GOT3 (cell line): ENCODE measurements around the gene INPP5D.
"Not testable (repeated sequence)": the region's sequence is repeated elsewhere in the genome, so short reads cannot be mapped to it uniquely, and the experiment has no call there.

Experiments used
- DNase-seq: peaks from one replicate; lab custom pipeline; 2025; ENCODE audit warnings: mixed read lengths; lab: John Stamatoyannopoulos, UW

Gene INPP5D

GRCh38 chr2:233053928-233054784 is 6.0 kb upstream of the INPP5D start:
- DNase-seq, result no peak

DNA sequence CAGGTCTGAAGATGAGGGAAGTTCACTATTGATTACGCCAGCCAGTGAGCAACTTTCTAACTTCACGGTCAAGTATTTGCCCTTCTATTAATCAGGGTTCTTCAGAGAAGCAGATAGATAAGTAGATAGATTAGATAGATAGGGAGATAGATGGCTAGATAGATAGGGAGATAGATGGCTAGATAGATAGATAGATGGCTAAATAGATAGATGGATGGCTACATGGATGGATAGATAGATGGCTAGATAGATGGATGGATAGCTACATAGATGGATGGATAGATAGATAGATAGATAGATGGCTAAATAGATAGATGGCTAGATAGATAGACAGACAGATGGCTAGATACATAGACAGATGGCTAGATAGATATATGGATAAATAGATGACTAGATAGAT is 4.8 kb upstream of the INPP5D start:
- DNase-seq, result no peak

DNA sequence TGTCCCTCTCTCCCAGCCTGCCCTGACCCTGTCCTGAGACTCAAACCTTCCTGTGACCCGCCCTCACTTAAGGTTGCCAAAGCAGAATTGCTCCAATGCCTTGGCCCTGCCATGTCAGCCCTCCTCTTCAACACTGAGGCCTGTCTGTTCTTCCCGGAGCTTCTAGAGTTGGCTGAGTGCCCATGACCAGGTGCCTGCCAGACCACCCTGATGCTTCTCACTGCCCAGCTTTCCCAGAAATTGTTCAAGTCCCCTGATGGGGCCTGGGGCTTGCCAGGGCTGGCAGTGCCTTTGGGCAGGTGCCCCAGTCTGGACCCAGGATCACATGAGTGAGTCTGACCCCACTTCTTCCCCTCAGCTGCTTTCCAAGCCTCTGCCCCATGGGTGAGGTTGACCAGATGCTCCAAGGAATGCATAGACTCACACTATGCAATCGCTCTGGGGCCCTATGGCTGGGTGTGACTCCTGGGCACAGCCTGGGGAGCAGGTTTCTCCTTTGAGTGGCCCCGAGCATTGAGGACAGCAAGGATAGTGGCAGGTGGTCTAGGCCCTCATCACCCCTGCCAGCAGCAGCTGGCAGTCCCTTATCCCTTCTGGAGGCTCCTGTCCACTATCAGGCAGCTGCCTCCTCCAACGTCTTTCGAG is 3.1 kb upstream of the INPP5D start:
- DNase-seq, result no peak

GRCh38 chr2:233058717-233059546 is 1.2 kb upstream of the INPP5D start:
- no peak for DNase-seq

DNA sequence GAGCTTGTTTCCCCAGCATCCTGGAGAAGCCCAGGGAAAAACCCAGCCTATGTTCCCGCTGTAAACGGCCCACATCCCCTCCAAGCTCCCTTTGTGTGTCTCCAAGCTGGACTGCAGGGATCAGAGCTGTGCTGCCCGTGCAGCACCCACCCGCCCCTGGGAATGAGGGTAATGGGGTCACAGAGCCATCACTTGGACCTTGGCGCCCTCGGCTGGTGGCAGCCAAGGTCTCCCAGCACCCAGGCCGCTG is 670 bp upstream of the INPP5D start:
- no peak for DNase-seq

GRCh38 chr2:233060501-233060979 is 398 bp downstream of the INPP5D start:
- no peak for DNase-seq

DNA sequence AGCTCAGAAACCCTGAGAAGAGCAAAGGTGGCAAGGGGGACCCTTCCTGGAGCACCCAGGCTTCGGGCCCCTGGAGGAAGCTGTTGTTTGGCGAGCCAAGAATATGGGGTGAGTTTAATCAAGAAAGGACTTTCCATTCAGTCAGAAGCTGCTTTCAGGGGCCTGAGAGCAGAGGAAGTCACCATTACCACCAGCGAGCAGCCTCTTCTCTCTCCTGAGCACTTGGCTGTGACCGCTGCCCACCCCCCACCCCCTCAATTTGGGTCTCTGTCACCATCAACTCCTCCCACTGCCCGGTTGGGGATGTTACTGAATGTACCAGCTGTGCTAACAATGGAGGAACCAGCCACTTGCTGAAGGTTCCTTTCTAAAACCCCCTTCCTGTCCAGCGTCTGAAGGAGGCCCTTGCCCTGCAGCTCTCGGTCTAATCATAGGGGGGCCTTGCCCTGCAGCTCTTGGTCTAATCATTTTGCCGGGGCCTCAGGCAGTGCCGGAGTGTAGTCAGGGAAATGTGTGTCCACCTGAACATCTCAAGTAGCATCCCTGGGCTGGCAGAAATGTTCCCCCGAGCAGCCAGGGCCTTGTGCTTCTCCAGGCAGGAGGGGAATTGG is 943 bp downstream of the INPP5D start:
- no peak for DNase-seq

DNA sequence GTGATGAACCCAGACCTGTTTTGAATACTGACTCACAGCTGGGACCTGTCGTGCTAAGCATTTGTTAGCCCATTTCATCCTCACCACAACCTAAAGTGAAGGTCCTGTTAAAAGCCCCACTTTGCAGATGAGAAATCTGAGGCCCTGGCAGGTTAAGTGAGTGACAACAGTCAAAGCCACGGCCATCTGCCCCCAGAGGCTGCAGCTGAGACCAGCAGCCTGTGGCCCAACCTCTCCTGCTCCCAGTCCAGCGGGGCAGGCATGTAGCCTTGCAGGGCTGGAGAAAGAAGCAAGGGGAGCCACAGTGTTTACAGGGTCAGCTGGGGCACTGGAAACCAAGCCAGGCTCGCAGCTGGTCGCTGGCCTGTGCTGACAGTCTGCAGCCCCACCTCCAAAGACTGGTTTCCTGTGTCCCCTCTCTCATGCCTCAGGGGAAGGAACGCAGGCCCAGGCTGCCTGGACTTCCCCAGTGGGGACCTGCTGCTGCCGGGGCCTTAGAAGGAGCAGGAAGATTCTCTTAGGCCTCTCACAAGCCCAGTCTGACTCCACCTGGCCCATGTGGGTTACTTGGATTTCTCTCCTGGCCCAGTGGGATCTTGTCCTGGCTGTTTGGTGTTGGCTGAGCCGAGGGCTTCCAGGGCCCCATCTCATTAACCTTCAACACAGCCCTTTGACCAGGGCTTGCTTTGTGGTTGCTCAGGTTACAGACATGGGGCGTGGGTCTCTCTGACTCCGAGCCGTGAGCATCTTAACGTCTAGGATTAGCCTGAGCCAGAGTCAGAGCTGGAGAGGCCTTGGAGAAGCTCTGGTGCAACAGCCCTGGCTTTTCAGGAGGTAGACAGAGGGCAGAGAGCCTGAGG is 1.7 kb downstream of the INPP5D start:
- DNase-seq, result no peak

DNA sequence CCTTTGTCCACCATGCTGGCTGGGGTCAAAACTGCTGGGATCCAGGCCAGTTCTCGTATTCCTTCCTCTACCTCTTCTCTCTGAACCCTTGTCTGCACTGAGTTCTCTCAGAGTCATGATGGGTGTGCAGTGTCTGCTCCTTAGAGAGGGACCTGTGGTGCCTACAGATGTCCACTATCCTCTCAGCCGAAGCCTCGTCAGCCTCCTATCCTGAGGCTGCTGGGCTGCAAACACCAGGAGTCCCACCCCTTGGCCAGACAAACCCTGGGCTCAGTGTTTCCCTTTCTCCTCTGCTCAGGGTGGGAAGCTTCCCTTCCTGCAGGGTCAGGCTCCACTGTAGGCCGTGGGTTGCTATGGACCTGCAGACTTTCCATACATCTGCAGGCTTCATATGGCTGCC is 2.3 kb downstream of the INPP5D start:
- no peak for DNase-seq

DNA sequence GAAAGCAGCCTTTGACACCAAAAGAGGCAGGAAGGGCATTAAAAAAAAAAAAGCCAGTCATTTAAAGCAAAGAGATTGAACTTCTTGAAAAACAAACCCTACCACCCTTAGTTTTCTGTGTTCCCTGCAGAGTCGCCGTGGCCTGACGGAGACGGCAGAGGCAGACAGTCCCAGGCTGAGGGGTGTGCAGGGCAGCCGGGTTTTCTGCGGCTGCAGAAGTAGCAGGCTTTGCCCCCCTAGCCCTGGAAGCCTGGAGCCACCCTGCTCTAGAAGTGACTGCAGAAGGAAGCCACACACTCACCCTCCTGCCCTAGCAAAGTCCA is 2.8 kb downstream of the INPP5D start:
- no peak for DNase-seq

DNA sequence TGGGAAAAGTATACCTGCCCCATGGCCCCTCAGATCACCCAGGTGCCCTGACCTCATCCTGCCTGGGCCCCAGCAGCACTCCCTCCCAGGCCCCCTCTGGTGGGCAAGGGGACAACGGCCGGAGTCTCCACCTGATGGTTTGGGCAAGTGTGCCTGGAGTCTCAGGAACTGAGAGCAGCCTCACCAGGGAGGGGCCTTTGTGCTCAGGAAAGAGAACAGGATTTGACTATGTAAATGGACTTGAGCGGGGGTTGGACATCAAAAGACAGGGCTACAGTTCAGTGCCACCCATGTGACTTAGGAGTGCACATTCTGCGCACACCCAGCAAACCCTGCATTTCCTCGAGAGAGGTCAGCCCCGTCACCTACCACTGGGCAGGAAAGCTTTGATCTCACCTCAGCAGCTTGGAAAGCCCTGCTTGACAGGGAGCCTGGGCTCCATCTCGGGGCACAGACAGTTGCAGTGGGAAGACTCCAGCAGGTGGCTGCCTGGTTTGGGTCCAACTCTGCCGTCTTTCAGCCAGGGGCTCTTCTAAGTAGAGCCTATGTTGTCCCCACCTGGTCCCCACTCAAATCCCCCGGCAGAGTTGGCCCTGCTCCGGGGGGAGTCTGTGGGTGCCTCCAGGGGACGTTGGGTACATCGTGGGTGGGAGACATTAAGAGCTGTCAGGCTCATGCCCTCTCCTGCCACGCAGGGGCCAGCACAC is 3.3 kb downstream of the INPP5D start:
- DNase-seq, result no peak

DNA sequence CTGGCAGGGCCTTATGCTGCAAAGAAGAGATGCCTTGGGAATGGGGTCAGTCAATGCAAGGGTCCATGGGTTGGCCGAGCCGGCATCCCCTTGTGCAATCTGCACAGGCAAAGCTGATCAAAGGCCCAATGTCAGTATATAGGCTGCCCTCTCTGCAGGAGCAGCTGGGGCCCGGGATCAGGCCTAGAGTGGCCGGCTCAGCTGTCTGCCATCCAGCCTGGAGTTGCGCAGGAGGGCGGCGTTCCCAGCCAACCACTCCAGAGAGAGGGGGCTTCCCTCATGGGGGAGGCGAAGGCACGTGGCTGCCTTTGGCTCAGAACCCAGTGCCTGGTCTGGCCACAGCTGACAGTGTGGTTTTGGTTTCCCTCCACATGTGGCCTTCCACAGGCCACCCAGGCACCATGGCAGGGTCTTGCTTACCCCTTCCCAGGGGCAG is 3.9 kb downstream of the INPP5D start:
- DNase-seq, result no peak

GRCh38 chr2:233064530-233065199 is 4.5 kb downstream of the INPP5D start:
- DNase-seq, result no peak

DNA sequence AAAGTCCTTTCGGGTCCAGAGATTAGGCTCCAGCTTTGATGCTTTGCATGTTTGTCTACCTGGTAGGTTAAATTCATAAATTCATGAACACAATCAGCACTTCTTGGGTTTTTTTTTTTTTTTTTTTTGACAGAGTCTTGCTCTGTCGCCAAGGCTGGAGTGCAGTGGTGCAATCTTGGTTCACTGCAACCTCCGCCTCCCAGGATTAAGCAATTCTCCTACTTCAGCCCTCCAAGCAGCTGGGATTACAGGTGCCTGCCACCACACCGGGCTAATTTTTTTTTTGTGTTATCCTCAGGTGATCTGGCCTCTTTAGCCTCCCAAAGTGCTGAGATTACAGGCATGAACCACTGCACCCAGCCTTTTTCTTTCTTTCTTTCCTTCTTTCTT is 5.1 kb downstream of the INPP5D start:
- not testable (repeated sequence) for DNase-seq

GRCh38 chr2:233065954-233066470 is 5.9 kb downstream of the INPP5D start:
- no peak for DNase-seq

- no peak for DNase-seq
Measured at GRCh38 chr2:233068762-233069418, 8.7 kb downstream of the INPP5D start.

GRCh38 chr2:233072838-233073237 is 12.7 kb downstream of the INPP5D start:
- no peak for DNase-seq

GRCh38 chr2:233074106-233074505 is 14.0 kb downstream of the INPP5D start:
- DNase-seq, result no peak

DNA sequence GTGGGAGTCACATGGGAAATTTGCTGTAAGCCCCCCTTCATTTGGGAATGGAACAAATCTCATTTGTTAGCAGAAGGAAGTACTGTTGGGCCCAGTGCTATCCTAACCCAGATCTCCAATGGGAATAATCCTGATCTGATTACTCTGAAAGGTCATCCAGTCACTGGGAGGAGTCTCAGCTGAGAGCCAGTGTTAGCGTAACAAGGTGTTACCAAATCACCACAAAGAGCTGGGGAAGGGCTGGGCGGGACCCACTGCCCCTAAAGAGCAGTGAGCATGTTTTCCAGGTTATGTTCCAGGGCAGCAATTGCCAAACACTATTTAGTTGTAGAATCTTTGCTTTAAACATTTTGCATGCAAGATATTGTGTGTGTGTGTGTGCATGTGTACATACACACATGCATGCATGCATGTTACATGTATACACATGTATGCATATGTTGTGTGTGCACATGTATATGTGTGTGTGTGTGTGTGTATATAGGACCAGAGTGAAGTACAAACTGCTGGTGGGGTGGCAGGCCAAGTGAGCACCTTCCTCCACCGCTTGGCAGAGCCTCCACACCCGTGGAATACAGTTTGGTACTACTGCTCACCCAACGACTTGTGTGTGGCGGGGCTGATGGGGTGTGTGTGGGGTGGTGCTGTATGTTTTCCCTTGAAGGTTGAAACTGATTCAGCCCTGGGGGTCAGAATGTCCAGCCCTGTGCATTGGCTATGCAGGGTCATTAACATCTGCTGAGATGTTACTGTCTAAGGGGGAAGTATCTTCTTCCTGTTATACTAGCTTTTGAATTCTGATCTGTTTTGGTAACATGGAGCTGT is 15.2 kb downstream of the INPP5D start:
- no peak for DNase-seq
